RWPE2 (cell line): ENCODE data around the gene CRYBB3.
A peak's percentile ranks its signal among the peaks of the same experiment; 100 is the strongest.

ENCODE experiments used
- ATAC-seq: fragments of 200-7000 bp; cut with Tn5 transposase; 3 replicates; pipeline ENCODE4 v1.9.1; 2021; ENCODE audit warnings: low read depth
- DNase-seq: peaks from one replicate; pipeline ENCODE4 v3.0.0-alpha.2; 2020; ENCODE audit warnings: low spot score
- H3K27ac ChIP-seq: fragments of 450-650 bp; 2 replicates; pipeline ENCODE4 v1.5.1; 2017; ENCODE audit warnings: mild to moderate bottlenecking; ENCODE audit not compliant: poor library complexity, severe bottlenecking
- H3K27me3 ChIP-seq: fragments of 250-450 bp; sonication (Bioruptor Pico); 2 replicates; pipeline ENCODE4 v1.5.1; 2021; ENCODE audit warnings: mild to moderate bottlenecking, moderate library complexity; ENCODE audit not compliant: insufficient read depth, poor library complexity, severe bottlenecking
- H3K36me3 ChIP-seq: fragments of 250-450 bp; sonication (Bioruptor Pico); 2 replicates; pipeline ENCODE4 v1.5.1; 2020; ENCODE audit warnings: low read depth, mild to moderate bottlenecking, moderate library complexity
- H3K4me1 ChIP-seq: fragments of 250-450 bp; sonication (Bioruptor Pico); 2 replicates; pipeline ENCODE4 v1.5.1; 2021; ENCODE audit warnings: mild to moderate bottlenecking, moderate library complexity; ENCODE audit not compliant: insufficient read depth, poor library complexity, severe bottlenecking
- H3K4me3 ChIP-seq: fragments of 250-450 bp; sonication (Bioruptor Pico); 2 replicates; pipeline ENCODE4 v1.5.1; 2021; ENCODE audit warnings: mild to moderate bottlenecking, moderate library complexity; ENCODE audit not compliant: severe bottlenecking
- H3K9me3 ChIP-seq: fragments of 250-450 bp; sonication (Bioruptor Pico); 2 replicates; pipeline ENCODE4 v1.5.1; 2021; ENCODE audit warnings: mild to moderate bottlenecking, moderate library complexity; ENCODE audit not compliant: severe bottlenecking
- CTCF ChIP-seq: fragments of 450-650 bp; IDR thresholded peaks from one replicate; pipeline ENCODE4 v1.5.1; 2017; ENCODE audit warnings: mild to moderate bottlenecking, moderate library complexity; ENCODE audit not compliant: poor library complexity, severe bottlenecking

The CRYBB3 gene

GRCh38 chr22:25196326-25196725 lies 3.3 kb upstream of the CRYBB3 start:
- no peak overlapping the region for H3K4me3 ChIP-seq
- H3K9me3 ChIP-seq, result no peaks in the 10 kb centered on the region
- no peak for ATAC-seq
- no peak for TF ChIP-seq CTCF
- no peak for DNase-seq
- no peaks in the 10 kb centered on the region for H3K4me1 ChIP-seq
- H3K27me3 ChIP-seq, result no peaks in the 10 kb centered on the region
- peaks cover 48% of the 10 kb centered on the region for H3K36me3 ChIP-seq
- no peak overlapping the region for H3K27ac ChIP-seq

GRCh38 chr22:25197340-25197739 lies 2.3 kb upstream of the CRYBB3 start:
- peaks cover 38% of the 10 kb centered on the region for H3K36me3 ChIP-seq
- ATAC-seq, result no peak

GRCh38 chr22:25200967-25201366 lies 1.3 kb downstream of the CRYBB3 start:
- ATAC-seq, result no peak
- no peaks in the 10 kb centered on the region for H3K4me1 ChIP-seq
- TF ChIP-seq CTCF, result no peak
- H3K36me3 ChIP-seq, result peaks cover 7% of the 10 kb centered on the region; the same call in 1 of the 2 replicates
- no peaks in the 10 kb centered on the region for H3K9me3 ChIP-seq
- H3K4me3 ChIP-seq, result no peak overlapping the region
- no peaks in the 10 kb centered on the region for H3K27me3 ChIP-seq
- H3K27ac ChIP-seq, result no peak overlapping the region
- DNase-seq, result no peak

More at GRCh38 chr22:25197340-25197739, 2.3 kb upstream of the CRYBB3 start:
- Histone ChIP-seq H3K27me3 (no peaks in the 10 kb centered on the region), H3K27ac (no peak overlapping the region), H3K4me1 (no peaks in the 10 kb centered on the region), H3K9me3 (no peaks in the 10 kb centered on the region), H3K4me3 (no peak overlapping the region)
- DNase-seq, result no peak
- TF ChIP-seq CTCF, result no peak

GRCh38 chr22:25201557-25202273 lies 2.1 kb downstream of the CRYBB3 start:
- H3K27ac ChIP-seq, result no peak overlapping the region
- no peak for DNase-seq
- TF ChIP-seq CTCF, result no peak
- H3K36me3 ChIP-seq, result peaks cover 7% of the 10 kb centered on the region; the same call in 1 of the 2 replicates
- H3K4me1 ChIP-seq, result no peaks in the 10 kb centered on the region
- H3K4me3 ChIP-seq, result no peak overlapping the region
- ATAC-seq, result no peak; the same call in 2 of the 3 replicates
- H3K9me3 ChIP-seq, result no peaks in the 10 kb centered on the region
- no peaks in the 10 kb centered on the region for H3K27me3 ChIP-seq

- H3K27ac ChIP-seq, result no peak overlapping the region
- peak; percentile 60 for ATAC-seq
Measured at GRCh38 chr22:25202290-25202921, 2.7 kb downstream of the CRYBB3 start.

More at GRCh38 chr22:25202290-25202921, 2.7 kb downstream of the CRYBB3 start:
- Histone ChIP-seq H3K27me3 (no peaks in the 10 kb centered on the region), H3K4me1 (no peaks in the 10 kb centered on the region), H3K36me3 (peaks cover 2% of the 10 kb centered on the region; the same call in 1 of the 2 replicates), H3K9me3 (no peaks in the 10 kb centered on the region), H3K4me3 (no peak overlapping the region)
- DNase-seq, result no peak
- TF ChIP-seq CTCF, result peak; percentile 85
